Fibroblast of peridontal ligament (primary cell): ENCODE results near the gene ZNF764.
A peak's percentile ranks its signal among the peaks of the same experiment; 100 is the strongest.

Experiments
- DNase-seq: peaks from one replicate; pipeline ENCODE4 v3.0.0-alpha.2; 2010; ENCODE audit errors: extremely low read depth

The ZNF764 gene

DNA sequence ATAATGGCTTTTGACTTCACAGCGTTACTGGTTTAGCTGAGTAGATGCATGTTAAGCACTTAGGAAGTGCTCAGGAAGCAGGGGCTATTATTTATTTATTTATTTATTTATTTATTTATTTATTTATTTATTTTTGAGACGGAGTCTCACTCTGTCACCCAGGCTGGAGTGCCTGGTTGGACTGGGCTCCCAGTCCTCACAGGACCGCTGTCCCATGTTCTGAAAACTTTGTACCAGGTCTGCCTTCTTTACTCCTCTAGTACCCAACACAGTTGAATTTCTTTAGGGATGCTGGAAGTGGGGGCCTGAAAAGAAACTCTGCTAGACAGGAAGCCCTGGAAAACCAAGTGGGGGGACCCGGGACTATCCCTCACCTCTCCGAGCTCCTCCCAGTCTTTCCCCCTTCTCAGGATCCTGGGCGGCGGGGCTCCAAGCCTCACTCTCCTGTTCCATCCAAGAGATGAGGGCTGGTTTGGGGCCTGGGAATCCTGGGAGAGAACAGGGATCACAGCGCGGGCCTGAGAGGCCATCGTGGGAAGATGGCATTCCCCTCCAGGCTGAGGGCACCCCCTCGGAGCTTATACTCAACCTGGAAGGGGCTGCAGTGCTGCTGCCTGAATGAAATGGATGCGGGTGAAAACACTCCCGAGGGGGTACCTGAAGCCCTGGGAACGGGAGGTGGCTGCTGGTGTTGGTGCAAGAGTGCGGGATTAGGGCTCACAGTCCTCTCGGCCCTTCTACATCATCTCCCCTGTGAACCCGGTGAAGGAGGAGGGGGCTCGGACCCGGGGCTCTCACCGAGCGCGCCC lies 12.7 kb upstream of the ZNF764 start:
- peak; percentile 45 for DNase-seq

DNA sequence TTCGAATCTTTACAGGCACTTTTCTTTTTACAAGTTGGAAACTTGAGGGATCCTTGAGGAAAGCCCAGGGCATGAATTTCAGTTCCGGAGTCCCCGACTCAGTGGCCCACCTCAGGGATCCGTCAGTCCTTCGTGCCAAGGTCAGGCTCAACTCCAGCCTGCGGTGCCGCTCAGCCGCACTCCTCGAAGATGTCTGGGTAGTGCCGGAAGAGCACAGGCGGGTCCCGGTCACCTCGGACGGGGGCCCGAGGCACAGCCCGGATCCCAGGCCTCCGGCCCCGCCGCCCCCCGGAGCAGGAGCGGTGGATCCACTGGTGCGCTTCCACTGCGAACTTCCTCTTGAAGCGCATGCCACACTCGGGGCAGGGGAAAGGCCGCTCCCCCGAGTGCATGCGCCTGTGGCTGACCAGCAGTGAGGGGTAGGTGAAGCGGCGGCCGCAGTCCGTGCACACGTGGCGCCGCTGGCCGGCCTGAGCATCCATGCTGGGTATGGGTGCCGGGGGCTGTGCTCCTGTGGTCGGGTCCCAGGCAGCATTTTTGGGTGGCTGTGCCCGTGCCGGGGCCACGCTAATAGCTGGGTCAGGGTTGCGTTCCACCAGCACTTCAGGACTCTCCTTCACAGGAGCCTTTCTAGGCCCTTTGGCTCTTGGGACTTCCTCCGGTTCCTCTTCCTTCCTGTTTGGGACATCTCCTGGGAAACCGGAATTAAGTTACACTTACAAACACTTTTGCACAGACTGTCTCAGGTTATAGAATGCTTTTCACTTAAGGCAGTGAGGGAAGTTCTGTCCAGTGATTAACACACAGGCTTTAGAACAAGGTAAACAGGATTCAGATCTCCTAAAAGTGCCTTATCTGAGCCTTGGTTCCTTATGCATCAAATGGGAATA lies 11.8 kb upstream of the ZNF764 start:
- DNase-seq, result no peak

- DNase-seq, result no peak
Observed at GRCh38 chr16:30569281-30569680, 11.1 kb upstream of the ZNF764 start.

DNA sequence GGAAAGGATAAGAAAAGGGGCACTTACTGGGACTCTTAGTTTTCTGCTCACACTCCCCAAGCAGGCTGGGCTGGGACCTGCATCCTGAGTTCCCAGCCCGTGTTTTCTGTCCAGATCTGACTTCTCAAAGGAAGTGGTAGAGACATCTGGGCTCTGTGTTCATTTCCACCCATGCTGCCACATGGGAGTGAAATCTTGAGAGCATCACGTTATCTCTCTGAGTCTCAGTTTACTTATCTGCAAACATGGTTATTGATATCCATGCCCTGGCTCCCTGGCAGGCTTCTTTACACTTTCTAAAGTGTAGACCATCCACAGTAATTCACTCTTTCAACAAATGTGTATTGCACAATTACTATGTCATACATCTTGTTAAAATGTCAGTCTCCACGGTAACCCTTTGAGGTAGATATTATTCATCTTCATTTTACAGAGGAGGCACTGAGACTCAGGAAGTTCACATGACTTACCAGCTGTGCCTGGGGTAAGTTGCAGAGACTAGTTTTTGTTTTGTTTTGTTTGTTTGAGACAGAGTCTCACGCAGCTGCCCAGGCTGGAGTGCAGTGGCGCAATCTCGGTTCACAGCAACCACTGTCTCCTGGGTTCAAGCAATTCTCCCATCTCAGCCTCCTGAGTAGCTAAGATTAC lies 9.9 kb upstream of the ZNF764 start:
- peak; percentile 74 for DNase-seq

DNA sequence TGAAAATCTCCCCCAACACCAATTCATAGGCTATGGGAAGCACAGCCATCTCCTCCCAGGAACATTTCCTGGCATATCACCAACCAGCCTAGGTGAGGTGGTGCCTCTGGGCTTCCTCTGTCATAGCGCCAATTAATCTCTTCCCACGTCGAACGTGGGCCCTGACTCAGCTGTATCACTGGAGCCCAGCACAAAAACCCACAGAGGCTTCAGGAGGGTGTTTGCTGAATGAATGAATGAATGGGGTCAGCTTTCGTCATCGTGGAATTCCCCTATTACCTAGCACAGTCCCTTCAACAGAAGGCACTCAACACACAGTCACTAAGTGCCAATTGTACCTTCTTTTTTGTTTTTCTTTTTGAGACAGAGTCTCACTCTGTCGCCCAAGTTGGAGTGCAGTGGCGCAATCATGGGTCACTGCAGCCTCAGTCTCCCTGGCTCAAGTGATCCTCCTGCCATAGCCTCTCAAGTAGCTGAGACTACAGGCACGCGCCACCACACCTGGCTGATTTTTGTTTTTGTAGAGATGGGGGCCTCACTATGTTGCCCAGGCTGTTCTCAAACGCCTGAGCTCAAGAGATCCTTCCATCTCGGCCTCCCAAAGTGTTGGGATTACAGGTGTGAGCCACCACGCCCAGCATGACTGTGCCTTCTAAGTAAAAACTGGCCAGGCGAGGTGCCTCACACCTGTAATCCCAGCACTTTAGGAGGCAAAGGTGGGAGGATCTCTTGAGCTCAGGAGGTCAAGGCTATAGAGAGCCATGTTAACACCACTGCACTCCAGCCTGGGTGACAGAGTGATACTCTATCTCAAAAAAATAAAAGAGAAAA lies 9.2 kb upstream of the ZNF764 start:
- no peak for DNase-seq

DNA sequence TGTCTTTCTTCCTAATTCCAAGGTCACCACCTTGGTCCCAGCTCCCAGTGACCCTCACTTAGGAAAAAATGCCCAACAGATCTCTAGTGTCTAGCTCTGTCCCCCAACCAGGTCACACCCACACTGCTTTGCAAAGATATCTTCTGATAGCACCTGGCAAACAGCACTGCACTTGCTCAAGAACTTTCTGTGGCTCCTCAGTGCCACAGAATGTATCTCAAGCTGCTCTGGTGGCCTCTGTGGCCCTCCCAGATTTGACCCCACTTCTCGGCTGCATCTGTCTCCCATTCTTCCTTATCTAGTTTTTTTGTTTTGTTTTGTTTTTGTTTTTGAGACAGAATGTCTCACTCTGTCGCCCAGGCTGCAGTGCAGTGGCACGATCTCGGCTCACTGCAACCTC lies 8.4 kb upstream of the ZNF764 start:
- no peak for DNase-seq

DNA sequence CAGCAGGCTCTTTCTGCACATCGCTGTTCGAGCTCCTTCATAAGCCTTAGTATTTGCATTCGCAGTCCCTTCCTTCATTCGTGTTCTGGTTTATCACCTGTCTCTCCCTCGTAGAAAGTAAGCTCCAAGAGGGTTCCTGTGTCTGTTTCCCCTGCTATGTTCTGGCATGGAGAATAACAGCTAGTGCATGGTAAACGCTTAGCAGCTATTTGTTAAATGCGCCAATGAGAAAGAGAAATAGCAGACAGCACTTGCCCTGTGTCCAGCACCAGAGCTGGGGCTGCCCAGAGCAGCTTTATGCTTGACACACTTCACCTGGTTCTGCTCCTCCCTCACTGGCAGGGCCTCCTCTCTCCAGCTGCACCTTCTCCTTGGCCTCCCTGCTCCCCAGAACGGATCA lies 7.8 kb upstream of the ZNF764 start:
- DNase-seq, result no peak

DNA sequence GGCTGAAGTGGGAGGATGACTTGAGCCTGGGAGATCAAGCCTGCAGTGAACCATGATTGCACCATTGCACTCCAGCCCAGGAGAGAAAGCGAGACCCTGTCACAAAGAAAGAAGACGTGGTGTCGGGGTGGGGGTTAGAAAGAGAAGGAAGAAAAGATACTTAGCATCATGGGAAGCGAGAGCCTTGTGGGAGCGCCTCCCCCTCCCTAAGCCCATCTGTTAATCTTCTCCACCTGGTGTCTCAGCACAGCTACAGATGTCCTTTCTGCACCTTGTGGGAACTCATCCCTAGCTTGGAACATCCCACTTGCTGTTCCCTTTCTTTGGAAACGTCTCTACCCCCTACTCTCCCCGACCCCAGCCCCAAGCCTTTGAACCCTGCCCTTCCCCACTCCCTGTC lies 7.4 kb upstream of the ZNF764 start:
- no peak for DNase-seq

- DNase-seq, result no peak
Observed at GRCh38 chr16:30562021-30562420, 3.8 kb upstream of the ZNF764 start.

- DNase-seq, result no peak
Observed at GRCh38 chr16:30561089-30561816, 3.1 kb upstream of the ZNF764 start.

DNA sequence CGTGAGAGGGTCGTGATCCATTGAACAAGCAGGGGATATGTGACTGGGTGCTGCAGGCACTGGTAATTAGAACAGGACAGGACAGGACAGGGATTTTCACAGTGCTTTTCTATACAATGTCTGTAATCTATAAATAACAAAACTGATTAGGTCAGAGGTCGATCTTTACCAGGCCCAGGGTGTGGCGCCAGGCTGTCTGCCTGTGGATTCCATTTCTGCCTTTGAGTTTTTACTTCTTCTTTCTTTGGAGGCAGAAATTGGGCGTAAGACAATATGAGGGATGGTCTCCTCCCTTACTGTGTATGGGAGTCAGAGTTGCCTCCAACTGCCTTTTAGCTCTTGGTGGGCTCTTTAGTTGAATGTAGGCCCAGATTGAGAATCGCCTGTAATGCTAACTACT lies 1.5 kb upstream of the ZNF764 start:
- DNase-seq, result no peak

GRCh38 chr16:30558789-30559377 lies 709 bp upstream of the ZNF764 start:
- DNase-seq, result no peak

DNA sequence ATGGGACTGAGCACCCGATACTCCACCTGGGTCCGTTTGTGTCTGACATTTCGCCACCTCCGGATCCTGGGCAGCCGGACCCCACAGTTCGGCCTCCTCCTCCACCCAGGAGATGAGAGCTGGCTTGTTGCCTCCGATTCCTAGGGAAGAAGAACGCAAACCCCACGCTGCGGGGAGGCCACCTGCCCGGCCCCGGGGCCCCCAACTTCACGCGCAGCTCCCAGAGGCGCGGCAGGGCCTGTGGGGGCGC lies 542 bp downstream of the ZNF764 start:
- no peak for DNase-seq

DNA sequence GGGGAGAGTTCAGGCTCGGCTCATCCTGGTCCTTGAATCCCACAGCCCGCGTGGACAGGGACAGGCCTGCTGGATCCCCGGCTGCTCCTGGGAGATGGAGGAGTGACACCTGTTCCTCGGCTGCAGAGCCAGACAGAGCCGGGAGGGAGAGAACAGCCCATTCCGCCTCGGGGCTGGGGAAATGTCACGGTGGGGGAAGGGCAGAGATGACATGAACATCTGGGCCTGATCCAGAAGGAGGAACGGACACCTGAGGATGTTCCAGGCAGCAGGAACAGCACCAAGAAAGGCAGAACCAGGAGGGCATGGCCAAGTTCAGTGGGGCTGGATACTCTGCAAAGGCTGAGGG lies 2.1 kb downstream of the ZNF764 start:
- no peak for DNase-seq

DNA sequence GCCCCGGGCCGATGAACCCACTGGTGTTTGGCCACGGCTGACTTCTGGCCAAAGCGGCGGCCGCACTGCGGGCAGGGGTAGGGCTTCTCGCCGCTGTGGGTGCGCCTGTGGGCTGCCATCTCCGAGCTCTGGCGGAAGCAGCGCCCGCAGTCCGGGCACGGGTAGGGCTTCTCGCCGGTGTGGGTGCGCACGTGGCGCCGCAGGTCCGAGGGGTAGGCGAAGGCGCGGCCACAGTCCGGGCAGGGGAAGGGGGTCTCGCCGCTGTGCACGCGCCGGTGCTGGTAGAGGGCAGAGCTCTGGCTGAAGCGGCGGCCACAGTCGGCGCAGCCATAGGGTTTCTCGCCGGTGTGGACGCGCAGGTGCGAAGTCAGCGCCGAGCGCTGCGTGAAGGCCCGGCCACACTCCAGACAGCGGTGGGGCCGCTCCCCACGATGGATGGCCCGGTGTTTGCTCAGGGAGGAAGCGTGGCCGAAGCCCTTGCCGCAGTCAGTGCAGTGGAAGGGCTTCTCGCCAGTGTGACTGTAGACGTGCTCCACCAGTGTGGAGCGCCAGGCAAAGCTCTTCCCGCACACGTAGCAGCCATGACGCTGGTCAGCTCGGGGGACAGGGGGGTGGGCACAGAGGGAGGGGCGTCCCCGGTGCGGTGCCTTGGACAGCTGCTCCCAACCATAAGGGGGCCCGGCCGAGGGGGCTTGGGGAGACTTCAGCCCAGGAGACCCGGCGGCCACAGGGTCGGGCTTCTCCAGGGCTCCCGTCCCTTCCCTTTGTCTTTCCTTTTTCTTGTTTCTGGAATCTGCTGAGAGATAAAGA lies 2.7 kb downstream of the ZNF764 start:
- DNase-seq, result no peak

GRCh38 chr16:30554557-30555314 lies 3.4 kb downstream of the ZNF764 start:
- no peak for DNase-seq

DNA sequence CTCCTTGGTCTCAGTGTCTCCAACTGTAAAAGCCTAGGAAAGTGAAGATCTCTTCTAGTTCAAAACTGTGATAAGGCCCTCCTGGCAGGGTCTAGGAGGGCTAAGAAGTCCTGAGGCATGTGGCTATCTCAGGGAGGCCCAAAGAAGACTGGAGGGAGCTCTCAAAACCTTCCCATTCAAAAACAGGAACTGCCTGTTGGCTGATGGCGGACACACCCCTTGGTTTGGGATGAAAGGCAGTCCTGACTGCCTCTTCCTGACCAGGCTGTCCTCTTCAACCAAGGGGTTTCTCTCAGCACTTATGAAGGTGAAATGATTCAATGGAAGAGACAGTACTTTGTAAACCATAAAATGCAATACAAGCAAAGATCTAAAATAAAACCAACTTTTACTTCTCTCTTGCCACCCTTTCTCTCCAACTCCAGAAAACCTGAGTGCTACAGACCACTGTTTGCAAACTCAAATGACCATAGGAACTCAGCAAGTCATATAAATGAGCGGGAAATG lies 4.7 kb downstream of the ZNF764 start:
- no peak for DNase-seq

GRCh38 chr16:30552956-30553355 lies 5.2 kb downstream of the ZNF764 start:
- no peak for DNase-seq

DNA sequence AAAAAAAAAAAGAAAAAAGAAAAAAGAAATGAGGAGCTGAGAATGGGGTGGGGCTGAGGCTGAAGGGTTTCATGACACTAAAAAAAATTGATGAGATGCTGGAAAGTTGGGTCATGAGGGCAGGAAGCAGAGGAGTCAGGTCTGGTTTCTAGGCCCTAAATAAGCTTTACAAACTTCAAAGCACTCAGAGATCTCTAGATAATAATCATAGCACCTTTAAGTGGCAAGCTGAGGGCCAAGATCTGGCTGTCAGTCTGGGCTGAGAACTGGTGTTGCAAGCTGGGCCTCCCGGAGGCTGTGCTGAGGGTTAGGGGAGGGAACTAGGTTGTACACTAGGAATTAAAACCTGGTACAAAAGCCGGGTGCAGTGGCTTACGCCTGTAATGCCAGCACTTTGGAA lies 6.4 kb downstream of the ZNF764 start:
- DNase-seq, result no peak
